ENCODE results near the gene VPREB3. TPM values are rescaled to one million over a fixed set of nuclear protein-coding genes. Genes with fewer than 3 reads are reported as not detected.

The VPREB3 gene
- total RNA-seq, 2 experiments from 2014 or later: not detected

DNA sequence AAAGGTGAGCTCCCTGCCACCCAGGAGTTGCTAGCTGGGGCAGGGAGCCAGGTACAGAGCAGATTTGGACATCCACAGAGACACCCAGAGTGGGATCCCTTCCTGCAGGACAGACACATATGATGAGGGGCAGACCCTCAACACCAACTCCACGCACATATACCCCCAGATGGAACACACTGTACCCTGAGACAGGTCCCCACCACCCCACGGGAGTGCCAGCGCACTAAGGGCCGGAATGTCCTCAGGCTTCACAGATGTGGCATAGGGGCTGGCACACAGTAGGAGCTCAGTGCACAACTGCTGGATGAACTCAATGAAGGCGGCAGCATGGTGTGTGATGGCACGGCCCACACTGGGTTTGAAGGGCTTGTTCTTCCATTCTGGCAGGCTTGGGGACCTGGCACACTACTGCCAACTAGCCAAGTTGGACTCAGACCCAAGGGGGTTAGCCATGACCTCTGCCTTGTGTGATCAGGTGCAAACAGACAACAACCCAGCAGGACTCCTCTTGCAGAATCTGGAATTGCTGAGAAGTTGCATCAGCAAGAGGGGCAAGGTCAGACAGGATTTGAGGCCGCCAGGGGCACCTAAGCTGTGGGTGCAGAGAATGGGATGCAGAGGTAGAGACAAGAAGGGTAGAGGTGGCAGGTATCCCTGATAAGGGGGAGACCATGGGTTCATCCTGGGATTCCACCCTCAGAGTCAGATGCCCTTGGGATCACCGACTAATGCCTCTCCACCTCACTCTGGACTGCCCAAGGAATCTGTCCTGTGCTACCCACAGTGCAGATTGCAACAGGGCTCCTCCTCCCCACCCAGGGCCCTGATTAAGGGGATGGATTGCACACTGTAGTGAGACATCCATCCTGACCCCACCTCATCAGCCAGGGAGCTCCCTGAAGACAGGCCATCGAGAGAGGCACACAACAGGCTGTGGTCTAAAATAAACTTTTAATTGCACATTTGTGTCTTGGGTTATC is 11.0 kb upstream of the VPREB3 start:
- no peak overlapping the region for H3K27ac Mint-ChIP-seq
- no peaks in the 10 kb centered on the region for H3K36me3 Mint-ChIP-seq (ENCODE audit: low read depth)
- no peak for DNase-seq
- H3K27ac ChIP-seq (ENCODE audit: low read depth in 1 of 2, low read length in 2 of 2): no peak overlapping the region
- ATAC-seq (ENCODE audit: poor library complexity): no peak
- H3K9me3 Mint-ChIP-seq: no peaks in the 10 kb centered on the region
- H3K4me3 Mint-ChIP-seq: peak overlapping the region; percentile 60
- H3K27me3 ChIP-seq (ENCODE audit: control insufficient read depth in 1 of 2, insufficient read depth in 2 of 2, low read length in 2 of 2): no peaks in the 10 kb centered on the region
- H3K36me3 ChIP-seq (ENCODE audit: insufficient read depth, low read length): no peaks in the 10 kb centered on the region
- peaks cover 26% of the 10 kb centered on the region for H3K4me1 Mint-ChIP-seq (ENCODE audit: low read depth)
- ChIA-PET CTCF (interaction anchor here (1.5 kb wide), 1 partner anchor 10 kb away, joined by 3 read pairs; no protein-coding TSS in a partner anchor), POLR2A (interaction anchor here (1.7 kb wide), 1 partner anchor 21 kb away, joined by 6 read pairs; the partner anchor contains the start of gene SMARCB1)
- no peak overlapping the region for H3K4me3 ChIP-seq (ENCODE audit: low read length)
- no peaks in the 10 kb centered on the region for H3K27me3 Mint-ChIP-seq
- H3K4me1 ChIP-seq (ENCODE audit: insufficient read depth, low read length): peaks cover 51% of the 10 kb centered on the region
- intact Hi-C loops (cut with DNase I, micrococcal nuclease): loop anchor here (5.0 kb wide), 2 partner anchors 48 to 82 kb away; no protein-coding TSS in a partner anchor
- TF ChIP-seq, protein P1, sequence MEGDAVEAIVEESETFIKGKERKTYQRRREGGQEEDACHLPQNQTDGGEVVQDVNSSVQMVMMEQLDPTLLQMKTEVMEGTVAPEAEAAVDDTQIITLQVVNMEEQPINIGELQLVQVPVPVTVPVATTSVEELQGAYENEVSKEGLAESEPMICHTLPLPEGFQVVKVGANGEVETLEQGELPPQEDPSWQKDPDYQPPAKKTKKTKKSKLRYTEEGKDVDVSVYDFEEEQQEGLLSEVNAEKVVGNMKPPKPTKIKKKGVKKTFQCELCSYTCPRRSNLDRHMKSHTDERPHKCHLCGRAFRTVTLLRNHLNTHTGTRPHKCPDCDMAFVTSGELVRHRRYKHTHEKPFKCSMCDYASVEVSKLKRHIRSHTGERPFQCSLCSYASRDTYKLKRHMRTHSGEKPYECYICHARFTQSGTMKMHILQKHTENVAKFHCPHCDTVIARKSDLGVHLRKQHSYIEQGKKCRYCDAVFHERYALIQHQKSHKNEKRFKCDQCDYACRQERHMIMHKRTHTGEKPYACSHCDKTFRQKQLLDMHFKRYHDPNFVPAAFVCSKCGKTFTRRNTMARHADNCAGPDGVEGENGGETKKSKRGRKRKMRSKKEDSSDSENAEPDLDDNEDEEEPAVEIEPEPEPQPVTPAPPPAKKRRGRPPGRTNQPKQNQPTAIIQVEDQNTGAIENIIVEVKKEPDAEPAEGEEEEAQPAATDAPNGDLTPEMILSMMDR (IDR thresholded peaks at IDR 0.05): no peak
- H3K9me3 ChIP-seq (ENCODE audit: control insufficient read depth in 1 of 2, insufficient read depth in 1 of 2, low read length in 2 of 2): no peaks in the 10 kb centered on the region

DNA sequence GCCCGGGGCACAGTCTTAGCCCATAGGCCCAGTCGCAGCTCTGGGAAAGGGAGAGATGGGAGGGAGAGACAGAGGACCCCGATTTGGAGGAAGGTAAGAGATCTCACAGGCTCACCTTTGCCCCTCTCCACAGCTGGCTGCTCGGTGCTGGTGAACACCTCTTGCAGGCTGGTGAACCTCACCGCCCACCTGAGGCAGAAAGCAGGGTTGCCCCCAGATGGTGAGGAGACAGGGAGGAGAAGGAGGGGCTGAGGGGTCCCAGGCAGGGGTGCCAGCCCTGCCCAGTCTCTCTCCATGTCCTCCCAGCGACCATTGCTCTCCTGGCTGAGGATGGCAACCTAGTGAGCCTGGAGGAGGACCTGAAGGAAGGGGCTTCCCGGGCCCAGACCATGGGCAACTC is 9.7 kb upstream of the VPREB3 start:
- peaks cover 51% of the 10 kb centered on the region for H3K4me1 ChIP-seq (ENCODE audit: insufficient read depth, low read length)
- TF ChIP-seq, protein P1 (IDR thresholded peaks at IDR 0.05): no peak
- Mint-ChIP-seq H3K27me3 (no peaks in the 10 kb centered on the region), H3K36me3 (ENCODE audit: low read depth) (no peaks in the 10 kb centered on the region), H3K27ac (peak overlapping the region; percentile 73), H3K9me3 (no peaks in the 10 kb centered on the region), H3K4me1 (ENCODE audit: low read depth) (peaks cover 26% of the 10 kb centered on the region), H3K4me3 (peak overlapping the region; percentile 82)
- intact Hi-C loops (cut with DNase I, micrococcal nuclease): no loop called here
- H3K27ac ChIP-seq (ENCODE audit: low read depth in 1 of 2, low read length in 2 of 2): no peak overlapping the region
- H3K4me3 ChIP-seq (ENCODE audit: low read length): peak overlapping the region; percentile 52
- H3K27me3 ChIP-seq (ENCODE audit: control insufficient read depth in 1 of 2, insufficient read depth in 2 of 2, low read length in 2 of 2): no peaks in the 10 kb centered on the region
- H3K36me3 ChIP-seq (ENCODE audit: insufficient read depth, low read length): no peaks in the 10 kb centered on the region
- H3K9me3 ChIP-seq (ENCODE audit: control insufficient read depth in 1 of 2, insufficient read depth in 1 of 2, low read length in 2 of 2): no peaks in the 10 kb centered on the region
- CTCF ChIA-PET: no interaction called here
- DNase-seq (peak in 1 of 14 experiments; percentile 14), ATAC-seq (ENCODE audit: poor library complexity) (no peak)
- POLR2A ChIA-PET: interaction anchor here (1.1 to 1.6 kb wide), 3 partner anchors 13 to 93 kb away, joined by 3 to 8 read pairs (median 4); partner anchors contain the start of genes SLC2A11, SMARCB1 and ZNF70

DNA sequence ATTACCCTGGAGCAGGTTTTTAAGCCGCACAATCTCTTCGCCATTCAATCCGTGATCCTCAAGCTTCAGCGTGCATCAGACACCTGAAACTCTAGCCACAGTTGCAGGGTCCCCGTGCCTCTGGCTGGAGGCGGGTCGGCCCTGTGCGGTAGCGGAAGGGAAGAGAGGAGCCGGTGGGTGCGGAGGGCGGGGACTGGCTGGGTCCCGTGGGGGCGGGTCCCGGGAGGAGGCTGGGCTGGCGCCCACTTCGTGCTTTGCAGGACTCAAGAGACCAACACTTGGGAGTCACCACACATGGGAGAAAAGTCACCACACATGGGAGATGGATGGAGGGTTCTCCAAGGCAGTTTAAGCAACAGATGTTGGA is 9.3 kb upstream of the VPREB3 start:
- DNase-seq: peak in 12 of 14 experiments; percentile 32 to 78 (median 53)
- ChIA-PET POLR2A (interaction anchor here (0.9 to 1.6 kb wide), 4 partner anchors 13 to 94 kb away, joined by 3 to 8 read pairs (median 4); partner anchors contain the start of genes SLC2A11, SMARCB1 and ZNF70), CTCF (no interaction called here)
- peak overlapping the region; percentile 52 for H3K4me3 ChIP-seq (ENCODE audit: low read length)
- peaks cover 50% of the 10 kb centered on the region for H3K4me1 ChIP-seq (ENCODE audit: insufficient read depth, low read length)
- Mint-ChIP-seq H3K36me3 (ENCODE audit: low read depth) (no peaks in the 10 kb centered on the region), H3K4me1 (ENCODE audit: low read depth) (peaks cover 26% of the 10 kb centered on the region), H3K4me3 (peak overlapping the region; percentile 82), H3K27ac (peak overlapping the region; percentile 73), H3K27me3 (no peaks in the 10 kb centered on the region), H3K9me3 (no peaks in the 10 kb centered on the region)
- TF ChIP-seq, protein P1 (IDR thresholded peaks at IDR 0.05): no peak
- H3K27ac ChIP-seq (ENCODE audit: low read depth in 1 of 2, low read length in 2 of 2): peak overlapping the region in 1 of 2 donors; percentile 30
- H3K27me3 ChIP-seq (ENCODE audit: control insufficient read depth in 1 of 2, insufficient read depth in 2 of 2, low read length in 2 of 2): no peaks in the 10 kb centered on the region
- intact Hi-C loops (cut with DNase I, micrococcal nuclease): no loop called here
- no peaks in the 10 kb centered on the region for H3K9me3 ChIP-seq (ENCODE audit: control insufficient read depth in 1 of 2, insufficient read depth in 1 of 2, low read length in 2 of 2)
- peak; percentile 41 for ATAC-seq (ENCODE audit: poor library complexity)
- H3K36me3 ChIP-seq (ENCODE audit: insufficient read depth, low read length): no peaks in the 10 kb centered on the region
